GM12873 (cell line): ENCODE data around the gene TM6SF1.

Experiments used
- TF ChIP-seq, protein P1 (sequence below): IDR thresholded peaks from 2 replicates; pipeline ENCODE4 v1.5.1; 2012; ENCODE audit warnings: low read depth, mild to moderate bottlenecking, moderate library complexity, low read length, control low read depth; ENCODE audit not compliant: insufficient read depth; ENCODE audit errors: missing control alignments

The TM6SF1 gene

DNA sequence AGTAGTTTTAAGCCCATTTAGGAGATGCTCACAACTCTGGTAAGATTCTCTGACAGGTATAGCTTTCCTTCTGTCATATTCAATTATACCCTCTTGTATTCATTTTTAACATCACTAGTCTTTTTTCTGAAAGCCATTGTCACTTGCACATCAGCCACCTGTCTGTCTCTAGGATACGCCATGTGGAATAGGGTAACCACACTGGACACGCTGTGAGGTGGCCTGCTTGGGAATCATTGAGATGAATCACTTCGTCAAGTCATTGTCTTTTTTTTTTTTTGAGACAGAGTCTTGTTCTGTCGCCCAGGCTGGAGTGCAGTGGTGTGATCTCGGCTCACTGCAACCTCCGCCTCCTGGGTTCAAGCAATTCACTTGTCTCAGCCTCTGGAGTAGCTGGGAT is 7.4 kb downstream of the TM6SF1 start:
- TF ChIP-seq, protein P1, sequence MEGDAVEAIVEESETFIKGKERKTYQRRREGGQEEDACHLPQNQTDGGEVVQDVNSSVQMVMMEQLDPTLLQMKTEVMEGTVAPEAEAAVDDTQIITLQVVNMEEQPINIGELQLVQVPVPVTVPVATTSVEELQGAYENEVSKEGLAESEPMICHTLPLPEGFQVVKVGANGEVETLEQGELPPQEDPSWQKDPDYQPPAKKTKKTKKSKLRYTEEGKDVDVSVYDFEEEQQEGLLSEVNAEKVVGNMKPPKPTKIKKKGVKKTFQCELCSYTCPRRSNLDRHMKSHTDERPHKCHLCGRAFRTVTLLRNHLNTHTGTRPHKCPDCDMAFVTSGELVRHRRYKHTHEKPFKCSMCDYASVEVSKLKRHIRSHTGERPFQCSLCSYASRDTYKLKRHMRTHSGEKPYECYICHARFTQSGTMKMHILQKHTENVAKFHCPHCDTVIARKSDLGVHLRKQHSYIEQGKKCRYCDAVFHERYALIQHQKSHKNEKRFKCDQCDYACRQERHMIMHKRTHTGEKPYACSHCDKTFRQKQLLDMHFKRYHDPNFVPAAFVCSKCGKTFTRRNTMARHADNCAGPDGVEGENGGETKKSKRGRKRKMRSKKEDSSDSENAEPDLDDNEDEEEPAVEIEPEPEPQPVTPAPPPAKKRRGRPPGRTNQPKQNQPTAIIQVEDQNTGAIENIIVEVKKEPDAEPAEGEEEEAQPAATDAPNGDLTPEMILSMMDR = no peak

DNA sequence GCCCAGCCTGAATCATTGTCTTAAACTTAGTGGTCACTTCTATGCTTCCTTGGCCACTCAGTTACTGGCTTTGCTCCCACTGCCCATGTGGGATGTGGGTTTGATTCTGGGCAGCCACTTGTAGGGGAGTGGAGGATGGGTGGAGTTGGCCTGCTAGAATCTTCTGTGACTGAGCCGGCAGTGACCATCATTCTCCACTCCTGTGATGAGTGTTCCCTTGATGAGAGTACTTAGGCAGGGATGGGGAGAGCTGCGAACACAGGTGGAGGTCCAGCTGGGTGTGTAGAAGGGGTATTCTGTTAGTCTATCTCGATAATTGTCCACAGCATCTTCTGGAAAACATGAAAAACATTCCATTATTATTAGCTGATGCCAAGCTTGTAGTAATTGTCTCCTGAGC is 8.0 kb downstream of the TM6SF1 start:
- TF ChIP-seq, protein P1 = no peak

DNA sequence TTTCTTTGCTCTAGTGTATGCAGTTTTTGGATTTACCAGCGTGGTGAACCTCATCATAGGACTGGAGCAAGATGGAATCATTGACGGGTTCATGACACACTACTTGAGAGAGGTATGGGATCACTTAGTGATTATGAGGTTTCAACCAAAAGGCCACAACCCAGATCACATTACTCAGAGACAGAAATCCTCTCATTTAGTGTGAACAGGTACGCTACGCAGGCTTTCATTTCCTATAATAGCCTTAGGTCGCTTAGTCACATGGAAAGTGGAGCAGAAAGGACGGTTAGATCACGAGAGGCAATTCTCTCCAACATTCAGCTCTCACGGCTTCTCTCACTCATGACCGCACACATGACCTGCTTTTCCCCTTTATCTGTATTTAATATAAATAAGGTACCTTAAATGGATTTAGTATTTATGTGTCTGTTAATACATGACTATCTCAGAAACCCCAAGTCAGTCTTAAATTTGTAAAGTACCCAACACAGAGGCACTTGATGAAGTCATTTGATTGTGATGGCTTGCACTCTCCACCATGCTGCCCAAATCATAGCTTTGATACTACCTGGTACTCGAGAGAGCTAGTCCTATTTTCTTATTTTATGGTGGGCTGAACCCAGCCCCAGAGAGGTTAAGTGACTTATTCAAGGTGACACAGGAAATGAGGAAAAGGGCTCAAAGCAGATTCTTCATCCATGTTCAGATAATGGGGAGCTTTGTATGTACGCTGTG is 8.6 kb downstream of the TM6SF1 start:
- TF ChIP-seq, protein P1 = no peak

DNA sequence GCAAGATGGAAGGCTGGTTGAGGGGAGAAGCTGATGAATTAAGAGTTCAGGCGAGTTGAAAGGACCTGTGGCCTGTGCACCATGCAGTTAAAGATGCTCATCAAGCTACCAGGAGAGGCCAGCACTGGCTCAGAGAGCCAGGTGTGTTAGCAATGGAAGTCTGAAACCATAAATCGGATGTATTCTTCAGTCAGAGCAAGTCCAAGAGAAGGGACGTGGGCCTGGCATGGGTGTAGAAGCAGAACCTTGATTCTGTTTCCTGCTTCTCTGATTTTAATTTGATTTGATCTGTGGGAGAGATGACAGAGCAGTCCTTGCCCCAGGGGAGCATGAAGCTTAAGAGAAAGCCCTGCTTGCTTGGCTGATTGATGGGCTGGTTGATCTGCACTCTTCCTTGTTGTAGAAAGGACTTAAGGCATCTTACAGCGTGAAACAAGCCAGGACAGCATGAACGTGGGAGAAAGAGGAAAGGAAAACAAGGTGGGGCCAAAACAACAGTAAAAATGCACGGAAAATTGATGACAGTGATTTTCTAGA is 10.9 kb downstream of the TM6SF1 start:
- TF ChIP-seq, protein P1 = no peak

DNA sequence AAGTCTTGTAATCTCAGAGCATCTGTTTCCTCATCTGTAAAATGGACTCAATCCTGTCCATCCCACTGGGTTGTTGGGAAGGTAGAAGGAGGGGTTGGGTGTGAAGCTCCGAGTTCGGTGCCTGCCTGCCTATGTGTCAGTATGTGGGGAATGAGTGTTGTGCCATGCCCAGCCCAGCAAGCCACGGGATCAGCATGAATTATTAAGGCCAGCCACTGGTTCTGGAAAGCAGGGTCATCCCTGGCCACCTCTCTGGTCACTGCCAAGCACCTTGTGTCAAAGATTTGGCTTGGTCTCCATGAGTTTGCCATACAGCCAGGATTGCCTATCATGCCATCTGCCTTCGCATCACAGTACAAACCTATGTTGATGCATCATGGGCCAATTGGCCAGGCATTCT is 11.5 kb downstream of the TM6SF1 start:
- TF ChIP-seq, protein P1 = no peak

DNA sequence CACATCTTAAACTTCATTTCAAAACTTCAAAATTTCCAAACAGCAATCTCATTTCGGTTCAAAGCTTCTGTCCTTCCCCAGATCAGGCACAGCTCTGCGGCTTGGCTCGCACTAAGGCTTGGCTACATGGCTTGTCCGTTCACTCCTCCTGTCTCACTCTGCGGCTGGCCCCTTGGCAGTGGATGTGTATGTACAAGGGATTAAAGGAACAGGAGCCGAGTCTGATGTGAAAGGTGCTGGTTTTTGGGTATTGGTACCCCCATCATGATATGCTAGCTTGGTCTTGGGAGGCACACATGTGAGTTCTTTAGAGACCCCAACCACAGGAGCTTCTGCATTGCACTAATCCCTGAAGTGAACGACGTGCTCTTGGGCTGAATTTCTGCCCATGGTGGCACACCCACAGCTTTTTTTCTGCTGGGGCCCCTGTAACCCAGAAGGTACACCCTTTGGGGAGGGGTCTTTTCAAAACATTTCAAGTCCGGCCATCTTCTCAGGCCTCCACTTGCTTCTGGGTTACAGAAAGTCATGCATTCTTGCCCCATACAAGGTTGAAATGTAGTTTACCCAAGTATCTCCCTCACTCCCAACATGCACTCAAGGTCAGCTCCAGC is 12.6 kb downstream of the TM6SF1 start:
- TF ChIP-seq, protein P1 = no peak

DNA sequence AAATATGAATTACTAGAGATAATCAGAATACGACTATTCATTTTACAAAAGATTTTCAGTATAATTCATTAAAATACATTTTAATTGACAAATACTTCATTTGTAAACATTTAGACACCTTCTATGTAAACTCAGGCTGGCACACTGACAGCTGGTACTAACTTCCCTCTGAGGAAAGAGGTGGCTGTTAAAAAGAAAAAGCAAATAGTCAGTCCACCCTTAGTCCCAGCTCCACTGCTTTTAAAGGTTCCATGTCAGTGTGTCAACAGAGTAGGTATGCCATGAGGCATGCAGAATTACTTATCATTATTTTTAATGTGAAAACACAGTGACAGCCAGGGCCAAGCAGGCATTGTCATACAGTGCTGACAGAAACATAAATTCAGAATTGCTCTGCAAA is 16.1 kb downstream of the TM6SF1 start:
- TF ChIP-seq, protein P1 = no peak
